ENCODE data around the gene NGDN.

Gene NGDN

GRCh38 chr14:23478109-23478759 lies 8.7 kb downstream of the NGDN start:
- DNase-seq (ENCODE audit: low read depth in 2 of 2), result peak; percentile 16 to 38

GRCh38 chr14:23481362-23481970 lies 12.0 kb downstream of the NGDN start:
- no peak for DNase-seq (ENCODE audit: low read depth in 2 of 2)

- no peak for DNase-seq (ENCODE audit: low read depth in 2 of 2)
Observed at GRCh38 chr14:23481979-23482822, 12.7 kb downstream of the NGDN start.

- no peak for DNase-seq (ENCODE audit: low read depth in 2 of 2)
Observed at GRCh38 chr14:23482823-23483148, 13.3 kb downstream of the NGDN start.

- DNase-seq (ENCODE audit: low read depth in 2 of 2), result no peak
Observed at GRCh38 chr14:23483236-23483854, 13.8 kb downstream of the NGDN start.

- DNase-seq (ENCODE audit: low read depth in 2 of 2), result no peak
Observed at GRCh38 chr14:23485326-23485725, 15.8 kb downstream of the NGDN start.

- no peak for DNase-seq (ENCODE audit: low read depth in 2 of 2)
Observed at GRCh38 chr14:23486036-23486435, 16.5 kb downstream of the NGDN start.

GRCh38 chr14:23487216-23487615 lies 17.7 kb downstream of the NGDN start:
- DNase-seq (ENCODE audit: low read depth in 2 of 2), result no peak

GRCh38 chr14:23492618-23493272 lies 23.2 kb downstream of the NGDN start:
- DNase-seq (ENCODE audit: low read depth in 2 of 2), result no peak

GRCh38 chr14:23494223-23494622 lies 24.7 kb downstream of the NGDN start:
- no peak for DNase-seq (ENCODE audit: low read depth in 2 of 2)

- no peak for DNase-seq (ENCODE audit: low read depth in 2 of 2)
Observed at GRCh38 chr14:23512156-23512555, 42.7 kb downstream of the NGDN start.

- no peak for DNase-seq (ENCODE audit: low read depth in 2 of 2)
Observed at GRCh38 chr14:23513005-23513817, 43.7 kb downstream of the NGDN start.

- no peak for DNase-seq (ENCODE audit: low read depth in 2 of 2)
Observed at GRCh38 chr14:23513818-23514643, 44.5 kb downstream of the NGDN start.

GRCh38 chr14:23514644-23514957 lies 45.1 kb downstream of the NGDN start:
- DNase-seq (ENCODE audit: low read depth in 2 of 2), result no peak

GRCh38 chr14:23517650-23518326 lies 48.3 kb downstream of the NGDN start:
- DNase-seq (ENCODE audit: low read depth in 2 of 2), result no peak

GRCh38 chr14:23518709-23519108 lies 49.2 kb downstream of the NGDN start:
- DNase-seq (ENCODE audit: low read depth in 2 of 2), result no peak

- DNase-seq (ENCODE audit: low read depth in 2 of 2), result no peak
Observed at GRCh38 chr14:23520899-23521533, 51.5 kb downstream of the NGDN start.

GRCh38 chr14:23521785-23522640 lies 52.5 kb downstream of the NGDN start:
- no peak for DNase-seq (ENCODE audit: low read depth in 2 of 2)

All from stimulated activated CD8-positive, alpha-beta memory T cell treated with anti-CD3 and anti-CD28 coated beads, Interleukin-7, amount 100 ng/mL, for 4 hours (primary cell).